ENCODE measurements around the gene CLEC2D.
"Not testable (repeated sequence)": the region's sequence is repeated elsewhere in the genome, so short reads cannot be mapped to it uniquely, and the experiment has no call there.

Gene CLEC2D

GRCh38 chr12:9649532-9649940 lies 20.0 kb upstream of the CLEC2D start:
- in situ Hi-C loops (cut with MboI; ENCODE audit: low pct_unique_long_range_greater_than_20kb, low sequenced_read_pairs) = no loop called here

GRCh38 chr12:9650151-9650576 lies 19.3 kb upstream of the CLEC2D start:
- DNase-seq = no peak
- in situ Hi-C loops (cut with MboI; ENCODE audit: low pct_unique_long_range_greater_than_20kb, low sequenced_read_pairs) = no loop called here

More at GRCh38 chr12:9649532-9649940, 20.0 kb upstream of the CLEC2D start:
- DNase-seq = peak; percentile 59

- in situ Hi-C loops (cut with MboI; ENCODE audit: low pct_unique_long_range_greater_than_20kb, low sequenced_read_pairs) = no loop called here
- peak; percentile 91 for DNase-seq
Measured at GRCh38 chr12:9651265-9651729, 18.2 kb upstream of the CLEC2D start.

- DNase-seq = no peak
- in situ Hi-C loops (cut with MboI; ENCODE audit: low pct_unique_long_range_greater_than_20kb, low sequenced_read_pairs) = no loop called here
Measured at GRCh38 chr12:9660046-9660445, 9.5 kb upstream of the CLEC2D start.

GRCh38 chr12:9661720-9662119 lies 7.8 kb upstream of the CLEC2D start:
- DNase-seq = no peak
- in situ Hi-C loops (cut with MboI; ENCODE audit: low pct_unique_long_range_greater_than_20kb, low sequenced_read_pairs) = no loop called here

- in situ Hi-C loops (cut with MboI; ENCODE audit: low pct_unique_long_range_greater_than_20kb, low sequenced_read_pairs) = no loop called here
- DNase-seq = no peak
Measured at GRCh38 chr12:9662488-9662887, 7.0 kb upstream of the CLEC2D start.

GRCh38 chr12:9667403-9668160 lies 1.9 kb upstream of the CLEC2D start:
- in situ Hi-C loops (cut with MboI; ENCODE audit: low pct_unique_long_range_greater_than_20kb, low sequenced_read_pairs) = no loop called here

GRCh38 chr12:9668161-9669018 lies 1.1 kb upstream of the CLEC2D start:
- DNase-seq = no peak
- in situ Hi-C loops (cut with MboI; ENCODE audit: low pct_unique_long_range_greater_than_20kb, low sequenced_read_pairs) = no loop called here

More at GRCh38 chr12:9667403-9668160, 1.9 kb upstream of the CLEC2D start:
- DNase-seq = no peak

- in situ Hi-C loops (cut with MboI; ENCODE audit: low pct_unique_long_range_greater_than_20kb, low sequenced_read_pairs) = no loop called here
- no peak for DNase-seq
Measured at GRCh38 chr12:9669019-9669326, 540 bp upstream of the CLEC2D start.

GRCh38 chr12:9672340-9672739 lies 2.8 kb downstream of the CLEC2D start:
- in situ Hi-C loops (cut with MboI; ENCODE audit: low pct_unique_long_range_greater_than_20kb, low sequenced_read_pairs); DNase-seq: not testable (repeated sequence)

- in situ Hi-C loops (cut with MboI; ENCODE audit: low pct_unique_long_range_greater_than_20kb, low sequenced_read_pairs) = no loop called here
- peak; percentile 80 for DNase-seq
Measured at GRCh38 chr12:9673404-9674225, 4.1 kb downstream of the CLEC2D start.

- DNase-seq = no peak
- in situ Hi-C loops (cut with MboI; ENCODE audit: low pct_unique_long_range_greater_than_20kb, low sequenced_read_pairs) = no loop called here
Measured at GRCh38 chr12:9674226-9674590, 4.7 kb downstream of the CLEC2D start.

GRCh38 chr12:9682508-9682907 lies 13.0 kb downstream of the CLEC2D start:
- DNase-seq; in situ Hi-C loops (cut with MboI; ENCODE audit: low pct_unique_long_range_greater_than_20kb, low sequenced_read_pairs): not testable (repeated sequence)

GRCh38 chr12:9682949-9683348 lies 13.4 kb downstream of the CLEC2D start:
- in situ Hi-C loops (cut with MboI; ENCODE audit: low pct_unique_long_range_greater_than_20kb, low sequenced_read_pairs); DNase-seq: not testable (repeated sequence)

- DNase-seq; in situ Hi-C loops (cut with MboI; ENCODE audit: low pct_unique_long_range_greater_than_20kb, low sequenced_read_pairs): not testable (repeated sequence)
Measured at GRCh38 chr12:9685366-9685765, 15.9 kb downstream of the CLEC2D start.

GRCh38 chr12:9685915-9686314 lies 16.4 kb downstream of the CLEC2D start:
- no peak for DNase-seq
- in situ Hi-C loops (cut with MboI; ENCODE audit: low pct_unique_long_range_greater_than_20kb, low sequenced_read_pairs) = no loop called here

GRCh38 chr12:9687228-9687627 lies 17.7 kb downstream of the CLEC2D start:
- no peak for DNase-seq
- in situ Hi-C loops (cut with MboI; ENCODE audit: low pct_unique_long_range_greater_than_20kb, low sequenced_read_pairs) = no loop called here

- no peak for DNase-seq
- in situ Hi-C loops (cut with MboI; ENCODE audit: low pct_unique_long_range_greater_than_20kb, low sequenced_read_pairs) = no loop called here
Measured at GRCh38 chr12:9692909-9693308, 23.4 kb downstream of the CLEC2D start.

GRCh38 chr12:9694241-9694640 lies 24.7 kb downstream of the CLEC2D start:
- in situ Hi-C loops (cut with MboI; ENCODE audit: low pct_unique_long_range_greater_than_20kb, low sequenced_read_pairs) = no loop called here
- DNase-seq = no peak
